Midbrain (tissue), 1 donor: ENCODE data around the gene STT3B.
"Not testable (repeated sequence)": the region's sequence is repeated elsewhere in the genome, so short reads cannot be mapped to it uniquely, and the experiment has no call there.

Experiments used
- DNase-seq: peaks from one replicate; lab custom pipeline; 2025; lab: John Stamatoyannopoulos, UW

STT3B gene

GRCh38 chr3:31600431-31600830, 67.7 kb downstream of the STT3B start:
- DNase-seq: no peak

GRCh38 chr3:31605333-31605732, 72.6 kb downstream of the STT3B start:
- DNase-seq: not testable (repeated sequence)

GRCh38 chr3:31606453-31606852, 73.7 kb downstream of the STT3B start:
- no peak for DNase-seq

DNA sequence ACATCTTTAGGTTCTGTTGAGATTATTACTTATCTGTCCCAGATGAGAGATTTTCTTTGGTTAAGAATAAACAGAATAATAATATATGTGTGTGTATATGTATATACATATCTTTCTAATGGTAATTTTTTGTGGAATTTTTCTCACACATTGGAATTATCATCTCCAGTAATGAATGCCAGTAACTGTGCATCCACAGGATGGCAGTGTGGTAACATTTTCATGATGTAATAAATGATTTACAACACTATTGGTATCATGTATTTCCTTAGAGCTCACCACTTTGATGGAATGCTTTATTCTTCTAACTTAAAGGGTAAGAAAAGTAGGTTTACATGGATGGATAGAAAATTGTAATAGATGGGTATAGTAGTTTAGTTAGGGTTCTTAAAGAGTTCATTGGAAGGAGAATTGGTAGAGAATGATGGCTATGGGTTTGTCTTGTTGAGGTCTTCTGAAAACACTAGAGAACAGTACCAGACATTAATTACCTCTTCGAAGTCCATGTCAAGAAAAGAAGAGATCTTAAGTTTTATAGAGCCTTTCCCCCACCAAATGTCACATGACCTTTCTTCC, 78.1 kb downstream of the STT3B start:
- DNase-seq: no peak

DNA sequence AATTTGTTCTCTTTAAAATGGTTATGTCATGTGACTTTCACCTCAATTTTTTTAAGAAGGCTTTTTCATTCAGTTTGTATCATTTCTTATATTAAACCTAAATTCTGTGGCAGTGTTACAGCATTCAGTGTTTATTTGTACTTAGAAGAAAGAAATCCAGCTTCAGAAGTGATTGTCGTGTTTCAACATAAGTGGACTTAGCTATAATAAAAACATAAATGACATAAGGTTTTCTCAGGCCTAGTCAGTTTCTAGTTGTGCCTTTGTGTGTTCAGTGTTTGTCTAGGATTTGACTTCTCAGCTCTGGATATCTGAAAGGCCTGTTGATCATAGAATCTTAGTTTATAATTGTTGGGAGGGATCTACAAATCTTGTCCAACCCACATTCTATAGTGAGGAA, 80.5 kb downstream of the STT3B start:
- no peak for DNase-seq

DNA sequence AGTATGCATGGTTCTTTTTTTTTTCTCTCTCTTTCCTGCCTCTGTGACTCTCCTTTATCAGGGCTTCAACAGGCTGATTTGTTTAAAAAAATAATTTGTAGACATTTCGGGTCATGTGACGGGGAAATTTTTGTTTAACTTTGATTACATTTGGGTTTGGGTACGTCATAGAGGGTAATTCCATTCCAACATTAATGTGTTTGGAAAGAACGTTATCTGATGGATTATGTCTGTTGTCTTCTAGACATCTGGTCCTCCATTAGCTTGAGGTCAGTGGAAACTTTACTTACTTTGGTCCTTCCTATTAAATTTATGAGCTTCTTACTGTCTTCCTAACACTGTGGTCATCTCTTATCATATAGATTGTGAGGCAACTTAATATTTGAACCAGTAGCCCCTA, 80.9 kb downstream of the STT3B start:
- no peak for DNase-seq

DNA sequence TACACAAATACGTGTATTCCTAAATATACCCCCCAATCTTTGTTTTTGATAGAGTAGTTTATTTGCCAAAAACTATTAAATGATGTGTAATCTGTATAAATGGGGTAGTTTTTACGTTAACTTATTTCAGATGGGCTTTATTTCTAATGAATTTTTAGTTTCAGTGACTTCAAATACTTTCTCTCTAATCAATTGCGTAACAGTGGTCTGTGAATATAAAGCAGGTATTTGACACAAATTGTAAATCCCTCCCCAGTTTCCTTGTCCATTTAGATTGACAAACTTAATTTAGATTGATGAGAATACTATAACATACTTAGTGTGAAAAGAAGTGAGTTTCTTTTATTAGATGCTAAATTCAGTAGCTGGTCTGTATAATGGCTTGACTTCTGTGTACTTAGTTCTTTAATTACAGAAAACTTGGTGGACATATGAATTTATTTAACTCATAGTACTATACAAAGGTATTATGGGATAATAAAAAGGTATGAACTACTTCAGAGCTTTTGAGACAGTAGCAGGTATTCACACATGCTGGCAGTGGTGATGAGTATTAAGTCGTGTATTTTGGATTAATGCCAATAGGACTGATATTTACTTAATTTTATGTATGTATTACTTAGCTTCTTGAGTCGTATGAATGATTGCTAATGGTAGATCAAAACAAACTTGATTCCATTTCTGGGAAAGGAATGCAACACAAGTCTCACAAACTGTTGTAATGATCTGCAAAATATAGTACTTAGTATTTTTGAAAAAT, 81.6 kb downstream of the STT3B start:
- DNase-seq: no peak

DNA sequence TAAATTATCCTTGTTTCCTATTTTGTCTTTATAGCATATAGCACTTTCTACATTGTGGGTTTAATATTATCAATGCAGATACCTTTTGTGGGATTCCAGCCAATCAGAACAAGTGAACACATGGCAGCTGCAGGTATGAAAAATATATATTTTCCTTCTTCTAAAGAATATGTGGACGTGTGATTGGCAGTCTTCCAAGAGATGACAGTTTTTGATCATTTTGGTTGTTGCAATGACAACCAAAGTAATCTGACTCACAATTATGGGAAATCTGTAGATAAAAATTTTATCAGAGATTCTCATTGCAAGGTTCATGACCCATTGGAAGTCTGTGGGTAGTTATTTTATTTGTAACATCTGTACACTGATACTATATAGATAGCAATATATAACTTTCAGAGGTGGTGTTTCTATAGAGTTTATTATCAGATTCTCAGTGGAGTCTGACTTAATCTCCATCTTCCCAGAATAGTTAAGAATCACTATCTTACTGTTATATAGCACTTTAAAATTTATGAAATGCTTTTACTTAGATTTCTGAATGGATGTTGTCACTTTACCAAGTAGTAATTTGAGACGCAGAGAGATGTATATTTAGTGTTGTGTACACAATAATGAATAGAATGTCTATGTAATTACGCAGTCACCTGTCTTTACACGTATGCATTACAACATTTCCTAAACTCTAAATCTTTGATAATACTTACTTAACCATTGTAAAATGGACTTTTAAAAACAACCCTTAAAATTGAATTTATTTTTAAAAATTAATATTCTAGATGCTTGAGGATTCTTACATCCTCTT, 82.5 kb downstream of the STT3B start:
- no peak for DNase-seq

DNA sequence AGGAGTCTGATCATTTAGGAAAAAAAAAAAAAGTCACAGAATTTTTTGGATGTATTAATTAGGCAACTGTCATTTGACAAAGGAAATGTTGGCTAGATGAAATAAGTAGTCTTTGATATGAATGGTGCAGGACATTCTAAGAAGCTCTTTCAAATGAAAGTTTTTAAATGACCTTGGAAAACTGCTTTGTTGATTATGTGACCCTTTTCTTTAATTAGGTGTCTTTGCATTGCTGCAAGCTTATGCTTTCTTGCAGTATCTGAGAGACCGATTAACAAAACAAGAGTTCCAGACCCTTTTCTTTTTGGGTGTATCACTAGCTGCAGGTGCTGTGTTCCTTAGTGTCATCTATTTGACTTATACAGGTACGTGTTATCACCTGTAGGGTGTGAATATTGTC, 84.0 kb downstream of the STT3B start:
- no peak for DNase-seq

GRCh38 chr3:31620656-31621055, 87.9 kb downstream of the STT3B start:
- no peak for DNase-seq

- DNase-seq: no peak
Observed at GRCh38 chr3:31621314-31621713, 88.6 kb downstream of the STT3B start.

DNA sequence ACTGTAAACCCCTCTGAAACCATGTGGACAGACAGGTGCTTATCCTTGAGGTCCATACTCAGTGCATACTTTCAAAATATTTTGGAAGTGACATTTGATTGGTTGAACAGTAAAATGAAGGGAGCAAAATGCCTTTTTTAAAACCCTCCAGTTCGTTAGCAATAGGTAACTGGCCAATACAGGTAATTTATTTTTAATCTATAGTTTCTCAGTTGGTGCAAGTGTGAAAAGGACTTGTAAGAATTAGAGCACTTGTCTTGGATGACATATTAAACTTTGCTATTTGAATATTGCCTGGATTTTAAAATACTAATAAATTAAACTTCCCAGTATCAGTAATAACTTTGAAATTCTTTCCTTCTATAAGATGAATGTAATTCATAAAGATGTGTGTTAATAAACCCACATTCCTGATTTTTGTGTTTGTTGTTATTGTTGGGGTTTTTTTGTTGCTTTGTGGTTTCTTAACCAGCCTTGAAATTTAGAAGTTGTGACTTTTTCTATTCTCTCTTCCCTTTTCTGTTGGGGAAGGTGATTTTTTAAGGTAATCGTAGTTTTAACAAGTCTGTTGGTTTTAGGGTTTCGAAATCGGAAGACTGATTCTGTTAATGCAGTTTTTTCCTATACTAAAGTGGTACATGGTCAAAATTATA, 90.0 kb downstream of the STT3B start:
- DNase-seq: no peak

DNA sequence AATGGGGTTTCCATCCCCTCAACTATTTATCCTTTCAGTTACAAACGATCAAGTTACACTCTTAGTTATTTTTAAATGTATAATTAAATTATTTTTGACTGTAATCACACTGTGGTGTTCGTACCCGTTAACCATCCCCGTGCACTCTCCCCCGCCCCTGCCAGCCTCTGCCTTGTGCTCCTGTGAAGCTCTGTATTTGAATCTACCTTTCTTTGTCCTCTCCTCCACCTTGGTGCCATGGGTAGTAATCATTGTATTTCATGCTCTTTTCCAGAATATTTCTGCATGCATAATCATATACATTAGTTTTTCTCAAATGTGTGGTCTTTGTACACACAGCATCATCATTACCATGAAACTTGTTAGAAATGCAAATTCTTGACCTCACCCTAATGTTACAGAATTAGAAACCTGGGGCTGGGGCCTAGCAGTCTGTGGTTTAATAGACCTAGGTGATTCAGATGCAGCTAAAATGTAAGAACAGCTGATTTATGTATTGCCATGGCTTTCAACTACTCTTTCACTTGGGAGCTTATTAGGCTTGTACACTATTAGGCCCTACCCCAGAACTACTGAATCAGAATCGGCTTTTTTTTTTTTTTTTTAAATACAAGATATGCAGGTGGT, 91.5 kb downstream of the STT3B start:
- no peak for DNase-seq

- no peak for DNase-seq
Observed at GRCh38 chr3:31625358-31625757, 92.6 kb downstream of the STT3B start.

DNA sequence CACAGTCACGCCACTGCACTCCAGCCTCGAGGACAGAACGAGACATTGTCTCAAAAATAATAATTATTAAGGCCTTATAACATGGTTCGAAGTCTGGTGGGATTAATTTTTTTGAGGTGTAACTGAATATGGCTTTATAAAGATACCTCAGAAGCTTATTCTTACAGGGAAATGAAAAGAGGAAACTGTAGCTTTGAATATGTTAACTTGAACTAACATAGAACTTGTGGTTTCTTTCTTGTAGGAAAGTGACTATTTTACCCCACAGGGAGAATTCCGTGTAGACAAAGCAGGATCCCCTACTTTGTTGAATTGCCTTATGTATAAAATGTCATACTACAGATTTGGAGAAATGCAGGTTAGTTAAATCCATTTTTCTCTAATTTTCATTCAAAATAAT, 96.3 kb downstream of the STT3B start:
- no peak for DNase-seq

DNA sequence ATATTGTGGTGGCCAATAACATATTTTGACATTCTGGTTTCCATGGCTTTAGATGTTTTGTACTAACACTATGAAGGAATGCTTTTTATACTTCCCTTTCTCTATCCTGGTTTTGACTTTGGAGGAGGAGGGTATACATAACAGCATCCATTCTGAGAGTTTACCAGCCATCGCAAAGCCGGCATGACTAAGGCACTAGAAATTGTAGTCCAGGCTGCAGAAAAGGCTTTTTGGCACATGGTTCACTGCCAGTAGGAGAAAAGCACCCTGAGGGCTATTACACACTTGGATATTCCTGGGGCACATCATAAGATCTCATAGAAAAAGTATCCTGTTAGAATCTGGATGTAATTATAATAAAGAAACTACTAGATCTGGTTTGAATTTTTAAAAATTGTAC, 101.8 kb downstream of the STT3B start:
- DNase-seq: no peak

DNA sequence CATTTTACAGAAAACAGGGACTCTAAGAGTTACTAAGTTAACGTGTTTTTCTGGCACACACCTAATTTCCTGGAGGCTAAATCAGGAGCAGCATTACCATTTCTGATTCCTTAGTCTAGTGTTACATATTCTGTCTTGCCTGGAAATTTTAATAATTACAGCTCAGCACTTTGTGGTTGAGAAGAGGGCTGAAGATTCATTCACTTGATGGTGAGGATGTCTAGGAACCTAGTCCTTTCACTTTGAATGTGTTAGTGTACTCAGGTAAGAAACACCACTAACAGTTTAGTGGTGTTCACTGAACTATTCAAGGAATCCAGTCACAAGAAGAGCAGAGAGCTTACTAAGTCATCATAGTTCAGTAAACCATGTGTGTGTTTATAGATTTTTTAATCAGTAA, 102.8 kb downstream of the STT3B start:
- DNase-seq: no peak

DNA sequence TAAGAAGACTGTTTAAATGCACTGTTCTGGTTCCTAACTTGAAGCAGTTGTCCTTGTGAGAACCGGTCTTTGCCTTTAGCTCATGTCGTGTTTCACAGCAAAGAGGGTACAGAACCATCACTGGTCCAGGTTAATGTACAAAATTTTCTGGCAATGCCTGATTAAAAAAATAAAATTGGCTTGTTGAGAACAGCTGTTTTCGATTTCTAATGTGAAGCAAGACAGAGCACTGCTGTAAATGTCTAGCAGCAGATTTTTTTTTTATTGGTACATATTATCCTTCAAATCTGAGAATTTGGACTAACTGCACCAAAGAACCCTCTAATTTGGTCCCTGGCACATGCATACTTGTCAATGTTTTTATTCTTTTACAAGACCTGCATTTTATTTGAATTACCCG, 103.3 kb downstream of the STT3B start:
- DNase-seq: no peak

GRCh38 chr3:31636694-31637442, 104.1 kb downstream of the STT3B start:
- DNase-seq: no peak

- DNase-seq: no peak
Observed at GRCh38 chr3:31639828-31640227, 107.1 kb downstream of the STT3B start.

GRCh38 chr3:31645256-31645655, 112.5 kb downstream of the STT3B start:
- DNase-seq: no peak
